ENCODE measurements around the gene FBF1.

FBF1 gene

GRCh38 chr17:75922963-75923874 lies 17.6 kb downstream of the FBF1 start:
- no peaks in the 10 kb centered on the region for H3K27me3 ChIP-seq
- peaks cover 0 to 11% (median 0%) of the 10 kb centered on the region in 11 experiments; a peak in 1 of 22 replicates for H3K36me3 ChIP-seq
- peaks cover 28 to 38% (median 34%) of the 10 kb centered on the region in 10 experiments for H3K4me1 ChIP-seq
- H3K9ac ChIP-seq: peak overlapping the region in 9 of 11 experiments; percentile 7 to 59 (median 36); a peak in 11 of 22 replicates
- peak overlapping the region in 8 of 11 experiments; percentile 33 to 69 (median 54); a peak in 15 of 22 replicates for H3K27ac ChIP-seq
- H3K9me3 ChIP-seq (replicated peaks in 1 of 11): no peaks in the 10 kb centered on the region
- H3K4me3 ChIP-seq: no peak overlapping the region; a peak in 1 of 20 replicates
- H3K4me2 ChIP-seq: peak overlapping the region; percentile 36 to 83 (median 70); a peak in 21 of 22 replicates
- no peaks in the 10 kb centered on the region; a peak in 2 of 22 replicates for H4K20me1 ChIP-seq
- TF ChIP-seq Cebpa-rat (IDR thresholded peaks at IDR 0.05): no peak

GRCh38 chr17:75922173-75922961 lies 18.5 kb downstream of the FBF1 start:
- Histone ChIP-seq H3K36me3 (peaks cover 0 to 11% (median 0%) of the 10 kb centered on the region in 11 experiments; a peak in 1 of 22 replicates), H3K27me3 (no peaks in the 10 kb centered on the region), H3K4me1 (peaks cover 30 to 45% (median 42%) of the 10 kb centered on the region in 10 experiments)

GRCh38 chr17:75921596-75921995 lies 19.2 kb downstream of the FBF1 start:
- no peak overlapping the region for H3K4me3 ChIP-seq
- H3K27me3 ChIP-seq: no peaks in the 10 kb centered on the region
- H3K4me2 ChIP-seq: peak overlapping the region in 2 of 11 experiments; percentile 77 to 79; a peak in 1 of 22 replicates
- H3K36me3 ChIP-seq: peaks cover 0 to 11% (median 0%) of the 10 kb centered on the region in 11 experiments; a peak in 1 of 22 replicates
- peak overlapping the region in 3 of 11 experiments; percentile 55 to 69 (median 62); a peak in 1 of 22 replicates for H3K27ac ChIP-seq
- no peak overlapping the region; a peak in 1 of 22 replicates for H3K9ac ChIP-seq
- no peaks in the 10 kb centered on the region for H3K9me3 ChIP-seq (replicated peaks in 1 of 11)
- no peaks in the 10 kb centered on the region; a peak in 2 of 22 replicates for H4K20me1 ChIP-seq
- peaks cover 24 to 51% (median 47%) of the 10 kb centered on the region in 10 experiments for H3K4me1 ChIP-seq
- TF ChIP-seq Cebpa-rat (IDR thresholded peaks at IDR 0.05): no peak

More at GRCh38 chr17:75922173-75922961, 18.5 kb downstream of the FBF1 start:
- H3K9ac ChIP-seq: peak overlapping the region in 9 of 11 experiments; percentile 5 to 59 (median 32); a peak in 11 of 22 replicates
- no peaks in the 10 kb centered on the region for H3K9me3 ChIP-seq (replicated peaks in 1 of 11)
- no peak for TF ChIP-seq Cebpa-rat (IDR thresholded peaks at IDR 0.05)
- H4K20me1 ChIP-seq: no peaks in the 10 kb centered on the region; a peak in 2 of 22 replicates
- peak overlapping the region in 5 of 11 experiments; percentile 48 to 69 (median 55); a peak in 7 of 22 replicates for H3K27ac ChIP-seq
- peak overlapping the region; percentile 36 to 83 (median 70) for H3K4me2 ChIP-seq
- H3K4me3 ChIP-seq: no peak overlapping the region

- H3K4me2 ChIP-seq: no peak overlapping the region
- TF ChIP-seq Cebpa-rat (IDR thresholded peaks at IDR 0.05): no peak
These were observed 20.7 kb downstream of the FBF1 start for GRCh38 chr17:75920045-75920560.

GRCh38 chr17:75919611-75920010 lies 21.2 kb downstream of the FBF1 start:
- Histone ChIP-seq H3K4me3 (no peak overlapping the region), H3K9me3 (replicated peaks in 1 of 11) (no peaks in the 10 kb centered on the region), H3K4me1 (peaks cover 24 to 45% (median 41%) of the 10 kb centered on the region in 10 experiments), H3K27me3 (no peaks in the 10 kb centered on the region), H4K20me1 (no peaks in the 10 kb centered on the region; a peak in 2 of 22 replicates), H3K9ac (no peak overlapping the region), H3K27ac (no peak overlapping the region; a peak in 1 of 22 replicates), H3K4me2 (no peak overlapping the region), H3K36me3 (peaks cover 0 to 19% (median 0%) of the 10 kb centered on the region in 11 experiments; a peak in 2 of 22 replicates)
- no peak for TF ChIP-seq Cebpa-rat (IDR thresholded peaks at IDR 0.05)

More at GRCh38 chr17:75920045-75920560, 20.7 kb downstream of the FBF1 start:
- Histone ChIP-seq H3K27ac (no peak overlapping the region; a peak in 1 of 22 replicates), H3K36me3 (peaks cover 0 to 14% (median 0%) of the 10 kb centered on the region in 11 experiments; a peak in 1 of 22 replicates), H3K9me3 (replicated peaks in 1 of 11) (no peaks in the 10 kb centered on the region), H3K27me3 (no peaks in the 10 kb centered on the region), H4K20me1 (no peaks in the 10 kb centered on the region; a peak in 2 of 22 replicates), H3K4me1 (peaks cover 24 to 49% (median 45%) of the 10 kb centered on the region in 10 experiments), H3K9ac (no peak overlapping the region), H3K4me3 (no peak overlapping the region)

- 0 out of 22 replicates have a peak overlapping the region, but pooled peaks of 1 of the 11 experiments have one; percentile 18 for H3K9ac ChIP-seq
- H4K20me1 ChIP-seq: no peaks in the 10 kb centered on the region; a peak in 2 of 22 replicates
- H3K4me2 ChIP-seq: peak overlapping the region in 9 of 11 experiments; percentile 10 to 63 (median 55); a peak in 14 of 22 replicates
- TF ChIP-seq Cebpa-rat (IDR thresholded peaks at IDR 0.05): no peak
- no peaks in the 10 kb centered on the region for H3K27me3 ChIP-seq
- peaks cover 21 to 29% (median 26%) of the 10 kb centered on the region in 10 experiments for H3K4me1 ChIP-seq
- H3K9me3 ChIP-seq (replicated peaks in 1 of 11): no peaks in the 10 kb centered on the region
- no peak overlapping the region for H3K4me3 ChIP-seq
- peaks cover 0 to 32% (median 0%) of the 10 kb centered on the region in 11 experiments; a peak in 4 of 22 replicates for H3K36me3 ChIP-seq
- H3K27ac ChIP-seq: peak overlapping the region in 1 of 11 experiments; percentile 4; a peak in 1 of 22 replicates
These were observed 22.9 kb downstream of the FBF1 start for GRCh38 chr17:75917917-75918445.

GRCh38 chr17:75917141-75917916 lies 23.5 kb downstream of the FBF1 start:
- peaks cover 15 to 28% (median 20%) of the 10 kb centered on the region in 10 experiments for H3K4me1 ChIP-seq
- no peak for TF ChIP-seq Cebpa-rat (IDR thresholded peaks at IDR 0.05)
- peak overlapping the region in 2 of 11 experiments; percentile 4 to 29; a peak in 3 of 22 replicates for H3K27ac ChIP-seq
- H3K4me2 ChIP-seq: peak overlapping the region in 9 of 11 experiments; percentile 10 to 63 (median 55); a peak in 15 of 22 replicates
- no peaks in the 10 kb centered on the region for H3K27me3 ChIP-seq
- H3K36me3 ChIP-seq: peaks cover 0 to 32% (median 0%) of the 10 kb centered on the region in 11 experiments; a peak in 4 of 22 replicates
- H4K20me1 ChIP-seq: no peaks in the 10 kb centered on the region; a peak in 2 of 22 replicates
- H3K4me3 ChIP-seq: no peak overlapping the region
- 0 out of 22 replicates have a peak overlapping the region, but pooled peaks of 1 of the 11 experiments have one; percentile 18 for H3K9ac ChIP-seq
- H3K9me3 ChIP-seq (replicated peaks in 1 of 11): no peaks in the 10 kb centered on the region
